ENCODE data around the gene STX10. TPM values are rescaled to one million over a fixed set of nuclear protein-coding genes. Genes with fewer than 3 reads are reported as not detected.

The STX10 gene
- total and polyA plus RNA-seq, 2 of the 4 experiments (the other 2 are of a cell fraction), result 64.9 to 82.0 TPM

DNA sequence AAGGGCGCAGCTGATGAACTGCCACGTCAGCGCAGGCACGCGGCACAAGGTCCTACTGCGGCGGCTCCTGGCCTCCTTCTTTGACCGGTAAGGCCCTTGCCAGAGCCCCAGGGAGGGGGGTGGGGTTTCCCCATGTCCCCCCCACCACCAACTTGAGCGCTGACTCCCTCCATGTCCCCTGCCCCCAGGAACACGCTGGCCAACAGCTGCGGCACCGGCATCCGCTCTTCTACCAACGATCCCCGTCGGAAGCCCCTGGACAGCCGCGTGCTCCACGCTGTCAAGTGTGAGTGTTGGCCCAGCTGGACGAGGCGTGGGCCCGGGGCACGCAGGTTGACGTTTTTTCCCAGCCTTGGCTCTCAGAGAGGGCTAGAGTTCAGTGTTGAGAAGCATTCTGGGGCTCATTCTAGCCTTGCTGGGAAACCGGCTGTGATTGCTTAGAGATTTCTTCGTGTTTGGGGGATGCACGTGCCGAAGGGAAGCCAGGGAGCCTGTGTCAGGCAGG is 12.8 kb downstream of the STX10 start:
- peaks cover 45% of the 10 kb centered on the region for H4K20me1 ChIP-seq (ENCODE audit: insufficient read depth, low read length)
- no peak overlapping the region for H3K18ac ChIP-seq (ENCODE audit: low read depth, low read length)
- no peak overlapping the region for H2BK15ac ChIP-seq (ENCODE audit: low read depth, low read length)
- no peak for ATAC-seq (ENCODE audit: low read depth)
- H3K4ac ChIP-seq (ENCODE audit: low read depth, low read length), result no peak overlapping the region
- H3K9ac ChIP-seq (ENCODE audit: low read depth, low read length), result no peak overlapping the region
- no peak overlapping the region for H3K4me3 ChIP-seq (ENCODE audit: insufficient read depth, low read depth, low read length)
- H3K79me1 ChIP-seq (ENCODE audit: low read depth in 1 of 2, low read length in 2 of 2), result peaks cover 23 to 74% of the 10 kb centered on the region in 2 experiments; a peak in 3 of 4 replicates
- ChIA-PET POLR2A (ENCODE audit: unreplicated experiment) (interaction anchor here (0.8 kb wide), 1 partner anchor 13 kb away, joined by 3 read pairs; the partner anchor contains the start of genes IER2 and STX10), CTCF (no interaction called here)
- dilution Hi-C loops (cut with HindIII; ENCODE audit: low sequenced_read_pairs, unreplicated experiment), result no loop called here
- H2BK20ac ChIP-seq (ENCODE audit: low read depth, low read length), result no peak overlapping the region
- H2BK5ac ChIP-seq (ENCODE audit: low read depth, low read length, poor library complexity, severe bottlenecking), result no peak overlapping the region
- H3K36me3 ChIP-seq (ENCODE audit: control insufficient read depth, insufficient read depth, low read length), result peaks cover 45% of the 10 kb centered on the region
- no peak overlapping the region for H3K4me2 ChIP-seq (ENCODE audit: low read depth, low read length)
- no peak overlapping the region for H3K56ac ChIP-seq (ENCODE audit: extremely low read depth, insufficient read depth, low read length)
- H4K91ac ChIP-seq (ENCODE audit: insufficient read depth, low read depth, low read length), result no peak overlapping the region
- WGBS, 2 experiments (ENCODE audit: extremely low coverage in 2 of 2, insufficient read length in 1 of 2), result 91% methylated on average over 14 of the region's 28 CpGs; no CpG with 5 or more reads in 1 of the 2 experiments
- H3K9me3 ChIP-seq (ENCODE audit: control insufficient read depth, insufficient read depth, low read length), result no peaks in the 10 kb centered on the region
- H2AK5ac ChIP-seq (ENCODE audit: low read depth, low read length), result no peak overlapping the region
- no peak for DNase-seq
- H3K4me1 ChIP-seq (ENCODE audit: control insufficient read depth, insufficient read depth, low read length), result peaks cover 7% of the 10 kb centered on the region
- H2AFZ ChIP-seq (replicated peaks; ENCODE audit: low read length, poor library complexity), result no peak overlapping the region
- no peak overlapping the region for H3K14ac ChIP-seq (replicated peaks; ENCODE audit: low read depth, low read length)
- in situ Hi-C loops (cut with MboI; ENCODE audit: low sequenced_read_pairs), result no loop called here
- H2AK9ac ChIP-seq (replicated peaks; ENCODE audit: low read depth, low read length, poor library complexity), result no peak overlapping the region
- no peak overlapping the region for H4K5ac ChIP-seq (ENCODE audit: low read depth, low read length)
- no peak overlapping the region for H3K27ac ChIP-seq (ENCODE audit: insufficient read depth, low read length)
- no peak overlapping the region for H3K23ac ChIP-seq (ENCODE audit: low read depth, low read length)
- TF ChIP-seq NFE2L2 (IDR thresholded peaks at IDR 0.05; ENCODE audit: low read depth, low read length), result no peak
- no peak for TF ChIP-seq MAZ (IDR thresholded peaks at IDR 0.05; ENCODE audit: borderline replicate concordance, low read depth, low read length)
- TF ChIP-seq CHD1 (IDR thresholded peaks at IDR 0.05; ENCODE audit: low read depth, low read length), result no peak
- no peak for TF ChIP-seq FOS (IDR thresholded peaks at IDR 0.05; ENCODE audit: low read depth, low read length)
- TF ChIP-seq RCOR1 (IDR thresholded peaks at IDR 0.05; ENCODE audit: insufficient replicate concordance, low read length), result no peak
- TF ChIP-seq, protein P1, sequence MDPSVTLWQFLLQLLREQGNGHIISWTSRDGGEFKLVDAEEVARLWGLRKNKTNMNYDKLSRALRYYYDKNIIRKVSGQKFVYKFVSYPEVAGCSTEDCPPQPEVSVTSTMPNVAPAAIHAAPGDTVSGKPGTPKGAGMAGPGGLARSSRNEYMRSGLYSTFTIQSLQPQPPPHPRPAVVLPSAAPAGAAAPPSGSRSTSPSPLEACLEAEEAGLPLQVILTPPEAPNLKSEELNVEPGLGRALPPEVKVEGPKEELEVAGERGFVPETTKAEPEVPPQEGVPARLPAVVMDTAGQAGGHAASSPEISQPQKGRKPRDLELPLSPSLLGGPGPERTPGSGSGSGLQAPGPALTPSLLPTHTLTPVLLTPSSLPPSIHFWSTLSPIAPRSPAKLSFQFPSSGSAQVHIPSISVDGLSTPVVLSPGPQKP (IDR thresholded peaks at IDR 0.05; ENCODE audit: borderline replicate concordance, low read depth, low read length), result no peak
- TF ChIP-seq MAFK (IDR thresholded peaks at IDR 0.05; ENCODE audit: low read depth, low read length), result no peak
- TF ChIP-seq, protein P2, sequence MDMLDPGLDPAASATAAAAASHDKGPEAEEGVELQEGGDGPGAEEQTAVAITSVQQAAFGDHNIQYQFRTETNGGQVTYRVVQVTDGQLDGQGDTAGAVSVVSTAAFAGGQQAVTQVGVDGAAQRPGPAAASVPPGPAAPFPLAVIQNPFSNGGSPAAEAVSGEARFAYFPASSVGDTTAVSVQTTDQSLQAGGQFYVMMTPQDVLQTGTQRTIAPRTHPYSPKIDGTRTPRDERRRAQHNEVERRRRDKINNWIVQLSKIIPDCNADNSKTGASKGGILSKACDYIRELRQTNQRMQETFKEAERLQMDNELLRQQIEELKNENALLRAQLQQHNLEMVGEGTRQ (IDR thresholded peaks at IDR 0.05; ENCODE audit: low read depth, low read length), result no peak
- intact Hi-C loops (cut with micrococcal nuclease), result no loop called here
- no peaks in the 10 kb centered on the region for H3K27me3 ChIP-seq (ENCODE audit: control insufficient read depth, insufficient read depth, low read length)
- no TSS peak for BruUV-seq (replicated peaks)
- H2BK120ac ChIP-seq (ENCODE audit: low read depth, low read length), result no peak overlapping the region
- no peak overlapping the region for H4K8ac ChIP-seq (ENCODE audit: low read depth in 2 of 2, low read length in 2 of 2)
- H3K9me1 ChIP-seq (ENCODE audit: insufficient read depth, low read length), result peaks cover 10% of the 10 kb centered on the region

Data from IMR-90 (cell line).